Endothelial cell of umbilical vein (primary cell): Measurements from ENCODE around the gene NAXE.

Source experiments
- CTCF ChIP-seq, 2 donors: IDR thresholded peaks; 1 replicate in 1 of 2; 2 replicates in 1 of 2; pipeline ENCODE4 v1.5.1; 2011; ENCODE audit warnings: low read length in 2 of 2, mild to moderate bottlenecking in 2 of 2, moderate library complexity in 2 of 2, control low read depth in 1 of 2, inconsistent platforms in 1 of 2, low read depth in 1 of 2; ENCODE audit not compliant: insufficient read depth in 1 of 2; ENCODE audit errors: extremely low read depth in 1 of 2
- EZH2 ChIP-seq: IDR thresholded peaks from 2 replicates; pipeline ENCODE4 v1.6.1; 2012; ENCODE audit warnings: borderline replicate concordance, low read depth, mild to moderate bottlenecking, moderate library complexity, low read length, inconsistent platforms; ENCODE audit not compliant: severe bottlenecking
- POLR2A ChIP-seq: IDR thresholded peaks from 2 replicates; pipeline ENCODE4 v1.6.1; 2012; ENCODE audit warnings: low read depth, mild to moderate bottlenecking, control low read depth, low read length
- POLR2AphosphoS5 ChIP-seq: IDR thresholded peaks from 2 replicates; pipeline ENCODE4 v1.6.1; 2012; ENCODE audit warnings: low read depth, mild to moderate bottlenecking, control low read depth, low read length, moderate library complexity; ENCODE audit not compliant: insufficient read depth

GRCh38 chr1:156640842-156641706 lies 49.5 kb downstream of the NAXE start:
- no peak for TF ChIP-seq CTCF (IDR thresholded peaks at IDR 0.05; ENCODE audit: extremely low read depth in 1 of 2, insufficient read depth in 1 of 2, low read depth in 1 of 2, low read length in 2 of 2)
- TF ChIP-seq EZH2, result no peak
- no peak for TF ChIP-seq POLR2AphosphoS5
- TF ChIP-seq POLR2A, result no peak
